ENCODE measurements around the gene SHTN1.

- TF ChIP-seq CTCF (IDR thresholded peaks at IDR 0.05): no peak
- no peak for TF ChIP-seq POLR2A (IDR thresholded peaks at IDR 0.05)
- TF ChIP-seq EP300 (IDR thresholded peaks at IDR 0.05; ENCODE audit: low read depth): no peak
These were observed 140.6 kb downstream of the SHTN1 start for GRCh38 chr10:116864436-116864835.
